Breast epithelium (tissue), 4 donors: ENCODE measurements around the gene ZMPSTE24. TPM values are rescaled to one million over a fixed set of nuclear protein-coding genes. Genes with fewer than 3 reads are reported as not detected.
"Not testable (repeated sequence)": the region's sequence is repeated elsewhere in the genome, so short reads cannot be mapped to it uniquely, and the experiment has no call there.

Source experiments
- DNase-seq, 2 donors: peaks; one replicate each; pipeline ENCODE4 v3.0.0-alpha.2; 2019; ENCODE audit warnings: low spot score in 2 of 2
- H3K27ac ChIP-seq, 2 donors: fragments of 200-600 bp; sonication (generic) in 1 of 2; one replicate each; pipeline ENCODE4 v1.5.1; 2016 to 2019; ENCODE audit warnings: mild to moderate bottlenecking in 1 of 2
- H3K27me3 ChIP-seq, 2 donors: fragments of 200-600 bp; sonication (generic) in 1 of 2; one replicate each; pipeline versions ENCODE4 v1.5.1 to v1.6.0; 2017 to 2019; ENCODE audit warnings: control low read depth in 1 of 2, mild to moderate bottlenecking in 1 of 2
- H3K36me3 ChIP-seq: fragments of 200-600 bp; one replicate; pipeline ENCODE4 v1.5.1; 2019
- H3K4me1 ChIP-seq, 2 donors: fragments of 200-600 bp; sonication (generic); one replicate each; pipeline ENCODE4 v1.5.1; 2016 to 2019; ENCODE audit warnings: control low read depth in 1 of 2
- H3K4me3 ChIP-seq, 3 donors: fragments of 200-600 bp; sonication (generic); 1 replicate in 2 of 3; 2 replicates in 1 of 3; pipeline ENCODE4 v1.5.1; 2016 to 2019; ENCODE audit warnings: mild to moderate bottlenecking in 3 of 3, moderate library complexity in 2 of 3
- H3K9me3 ChIP-seq, 2 donors: fragments of 200-600 bp; sonication (generic) in 1 of 2; one replicate each; pipeline ENCODE4 v1.5.1; 2016 to 2019; ENCODE audit warnings: control low read depth in 1 of 2
- POLR2A ChIP-seq: fragments of 450-650 bp; IDR thresholded peaks from one replicate; pipeline ENCODE4 v1.6.1; 2016; ENCODE audit warnings: antibody characterized with exemption, mild to moderate bottlenecking, moderate library complexity
- POLR2AphosphoS5 ChIP-seq, 3 donors: sonication (generic); formaldehyde crosslinking; IDR thresholded peaks; one replicate each; pipeline ENCODE4 v1.6.1; 2017; ENCODE audit warnings: antibody characterized with exemption in 3 of 3
- intact Hi-C: fragments of 100-400 bp; cut with DNase I; formaldehyde crosslinking; loops from one replicate; pipeline ENCODE4 v1.15.1; 2023; ENCODE audit warnings: low total_unique reads
- total RNA-seq, 3 donors: library from RNA; depleted of rRNA; stranded (reverse); fragments of >200 nt; gene quantifications; one replicate each; pipeline ENCODE4 v1.1.0, GENCODE V29; 2016
- TF ChIP-seq, protein P1 (sequence below), 3 donors: fragments of 450-650 bp; IDR thresholded peaks; one replicate each; pipeline ENCODE4 v1.5.1; 2016 to 2017; ENCODE audit warnings: antibody characterized with exemption in 3 of 3, mild to moderate bottlenecking in 3 of 3, moderate library complexity in 3 of 3

Gene ZMPSTE24
- total RNA-seq, 3 donors from 2014 or later: 34.4 to 48.3 (median 43.6) TPM

DNA sequence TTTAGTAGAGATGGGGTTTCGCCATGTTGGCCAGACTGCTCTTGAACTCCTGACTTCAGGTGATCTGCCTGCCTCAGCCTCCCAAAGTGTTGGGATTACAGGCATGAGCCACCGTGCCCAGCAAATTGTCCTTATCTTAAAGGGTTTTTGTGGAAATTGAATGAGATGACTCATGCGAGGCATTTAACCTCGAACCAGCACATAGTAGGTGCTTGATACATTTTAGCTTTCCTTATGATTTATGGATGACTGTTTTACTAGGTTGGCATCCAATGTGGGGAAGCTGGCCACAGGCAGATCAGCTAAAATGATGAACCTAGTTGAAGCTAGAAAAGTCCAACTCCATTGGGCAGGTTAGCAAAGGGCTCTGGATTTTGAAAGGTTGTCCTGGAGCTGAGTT, 60.4 kb downstream of the ZMPSTE24 start:
- no peak for DNase-seq
- no peak overlapping the region for H3K4me3 ChIP-seq
- no peaks in the 10 kb centered on the region for H3K36me3 ChIP-seq
- intact Hi-C loops: no loop called here
- TF ChIP-seq POLR2AphosphoS5 (IDR thresholded peaks at IDR 0.05): no peak
- H3K27me3 ChIP-seq: peaks cover 6 to 8% of the 10 kb centered on the region in 2 donors
- H3K27ac ChIP-seq: no peak overlapping the region
- no peaks in the 10 kb centered on the region for H3K9me3 ChIP-seq
- peaks cover 5 to 13% of the 10 kb centered on the region in 2 donors for H3K4me1 ChIP-seq

DNA sequence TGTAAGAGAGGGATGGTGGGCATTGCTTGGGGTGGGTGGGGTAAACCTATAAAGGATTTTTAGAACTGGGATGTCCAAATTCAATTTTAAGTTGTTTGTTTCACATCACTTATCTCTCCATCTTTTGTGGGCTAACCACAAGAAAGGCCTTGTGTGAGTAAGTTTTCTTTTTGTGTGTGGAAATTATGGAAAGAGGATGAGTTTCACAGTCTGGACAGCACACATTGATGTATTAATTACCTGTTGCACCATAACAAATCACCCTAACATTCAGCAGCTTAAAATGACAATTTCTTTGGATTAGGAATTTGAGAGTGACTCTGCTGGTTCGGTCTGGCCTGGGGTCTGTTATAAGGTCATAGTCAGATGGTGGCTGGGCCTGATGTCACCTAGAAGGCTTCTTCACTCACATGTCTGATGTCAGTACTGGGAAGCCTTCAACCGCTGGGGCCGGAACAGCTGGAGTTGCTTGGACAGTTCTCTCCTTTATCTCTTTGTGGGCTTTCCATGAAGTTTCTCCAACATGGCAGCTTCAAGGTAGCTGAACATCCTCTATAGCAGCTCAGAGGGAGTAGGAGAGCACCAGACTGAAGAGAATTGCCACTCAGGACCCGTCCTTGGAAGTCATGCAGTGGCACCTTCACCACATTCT, 61.1 kb downstream of the ZMPSTE24 start:
- Histone ChIP-seq H3K9me3 (no peaks in the 10 kb centered on the region), H3K27ac (no peak overlapping the region), H3K36me3 (no peaks in the 10 kb centered on the region), H3K4me3 (no peak overlapping the region), H3K4me1 (peaks cover 5 to 13% of the 10 kb centered on the region in 2 donors), H3K27me3 (peaks cover 6 to 8% of the 10 kb centered on the region in 2 donors)
- TF ChIP-seq, protein P1, sequence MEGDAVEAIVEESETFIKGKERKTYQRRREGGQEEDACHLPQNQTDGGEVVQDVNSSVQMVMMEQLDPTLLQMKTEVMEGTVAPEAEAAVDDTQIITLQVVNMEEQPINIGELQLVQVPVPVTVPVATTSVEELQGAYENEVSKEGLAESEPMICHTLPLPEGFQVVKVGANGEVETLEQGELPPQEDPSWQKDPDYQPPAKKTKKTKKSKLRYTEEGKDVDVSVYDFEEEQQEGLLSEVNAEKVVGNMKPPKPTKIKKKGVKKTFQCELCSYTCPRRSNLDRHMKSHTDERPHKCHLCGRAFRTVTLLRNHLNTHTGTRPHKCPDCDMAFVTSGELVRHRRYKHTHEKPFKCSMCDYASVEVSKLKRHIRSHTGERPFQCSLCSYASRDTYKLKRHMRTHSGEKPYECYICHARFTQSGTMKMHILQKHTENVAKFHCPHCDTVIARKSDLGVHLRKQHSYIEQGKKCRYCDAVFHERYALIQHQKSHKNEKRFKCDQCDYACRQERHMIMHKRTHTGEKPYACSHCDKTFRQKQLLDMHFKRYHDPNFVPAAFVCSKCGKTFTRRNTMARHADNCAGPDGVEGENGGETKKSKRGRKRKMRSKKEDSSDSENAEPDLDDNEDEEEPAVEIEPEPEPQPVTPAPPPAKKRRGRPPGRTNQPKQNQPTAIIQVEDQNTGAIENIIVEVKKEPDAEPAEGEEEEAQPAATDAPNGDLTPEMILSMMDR (IDR thresholded peaks at IDR 0.05): no peak
- TF ChIP-seq POLR2A (no peak), POLR2AphosphoS5 (IDR thresholded peaks at IDR 0.05) (no peak)
- no peak for DNase-seq
- intact Hi-C loops: no loop called here

DNA sequence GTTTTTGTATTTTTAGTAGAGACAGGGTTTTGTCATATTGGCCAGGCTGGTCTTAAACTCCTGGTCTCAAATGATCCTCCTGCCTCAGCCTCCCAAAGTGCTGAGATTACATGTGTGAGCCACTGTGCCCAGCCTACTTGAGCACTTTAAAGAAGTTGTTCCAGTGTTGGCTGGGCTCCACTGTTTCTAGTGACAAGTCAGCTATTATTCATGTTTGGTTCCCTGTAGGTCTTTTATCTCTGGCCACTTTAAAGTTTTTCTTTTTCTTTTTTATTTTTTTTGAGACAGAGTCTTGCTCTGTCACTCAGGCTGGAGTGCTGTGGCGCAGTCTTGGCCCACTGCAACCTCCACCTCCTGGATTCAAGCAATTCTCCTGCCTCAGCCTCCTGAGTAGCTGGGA, 73.4 kb downstream of the ZMPSTE24 start:
- not testable (repeated sequence) for H3K27me3 ChIP-seq, H3K9me3 ChIP-seq
- intact Hi-C loops: loop anchor here (5.0 kb wide), 1 partner anchor 714 kb away; no protein-coding TSS in a partner anchor

DNA sequence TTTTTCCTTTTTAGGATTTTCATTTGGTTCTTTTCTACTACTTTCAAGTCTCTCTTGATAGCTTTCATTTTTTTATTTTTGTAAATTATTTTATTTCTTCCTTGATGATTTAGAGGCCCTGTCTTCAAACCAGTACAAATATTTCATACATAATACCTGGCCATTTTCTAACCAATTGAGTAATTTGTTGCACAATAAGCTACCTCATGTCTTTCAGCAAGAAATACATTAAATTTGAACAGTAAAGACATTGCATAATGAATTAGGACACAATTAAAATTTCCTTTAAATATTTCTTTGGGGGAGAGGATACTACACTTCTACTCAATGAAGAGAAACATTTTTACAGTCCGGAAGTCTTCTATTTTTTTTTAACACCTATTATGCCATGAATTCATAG, 74.7 kb downstream of the ZMPSTE24 start:
- no peak overlapping the region for H3K27ac ChIP-seq
- no peaks in the 10 kb centered on the region for H3K36me3 ChIP-seq
- no peak for DNase-seq
- H3K4me3 ChIP-seq: no peak overlapping the region
- TF ChIP-seq, protein P1 (IDR thresholded peaks at IDR 0.05): no peak
- no peak for TF ChIP-seq POLR2A
- no peak for TF ChIP-seq POLR2AphosphoS5 (IDR thresholded peaks at IDR 0.05)
- no peaks in the 10 kb centered on the region for H3K9me3 ChIP-seq
- no peaks in the 10 kb centered on the region for H3K27me3 ChIP-seq
- H3K4me1 ChIP-seq: no peaks in the 10 kb centered on the region
- intact Hi-C loops: loop anchor here (5.0 kb wide), 1 partner anchor 715 kb away; no protein-coding TSS in a partner anchor

More for the DNA sequence above, 73.4 kb downstream of the ZMPSTE24 start:
- not testable (repeated sequence) for DNase-seq, H3K4me1 ChIP-seq, H3K27ac ChIP-seq, H3K4me3 ChIP-seq, H3K36me3 ChIP-seq

DNA sequence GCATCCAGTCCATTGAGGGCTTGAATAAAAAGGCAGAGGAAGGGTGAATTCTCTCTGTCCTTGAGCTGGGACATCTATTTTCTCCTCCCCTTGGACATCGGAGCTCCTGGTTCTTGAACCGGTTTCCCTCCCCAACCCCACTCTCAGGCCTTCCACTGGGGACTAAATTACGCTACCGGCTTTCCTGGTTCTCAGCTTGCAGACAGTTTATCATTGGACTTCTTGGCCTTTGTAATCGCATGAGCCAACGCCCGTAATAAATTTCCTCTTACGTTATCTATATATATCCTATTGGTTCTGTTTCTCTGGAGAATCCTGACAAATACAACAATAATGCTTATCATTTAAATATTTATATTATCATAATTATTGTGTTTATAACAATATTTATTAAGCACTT, 79.4 kb downstream of the ZMPSTE24 start:
- no peaks in the 10 kb centered on the region for H3K27me3 ChIP-seq
- DNase-seq: no peak
- no peak overlapping the region for H3K27ac ChIP-seq
- no peaks in the 10 kb centered on the region for H3K9me3 ChIP-seq
- intact Hi-C loops: no loop called here
- TF ChIP-seq, protein P1 (IDR thresholded peaks at IDR 0.05): no peak
- TF ChIP-seq POLR2A: no peak
- no peak for TF ChIP-seq POLR2AphosphoS5 (IDR thresholded peaks at IDR 0.05)
- H3K36me3 ChIP-seq: no peaks in the 10 kb centered on the region
- H3K4me3 ChIP-seq: no peak overlapping the region
- no peaks in the 10 kb centered on the region for H3K4me1 ChIP-seq

DNA sequence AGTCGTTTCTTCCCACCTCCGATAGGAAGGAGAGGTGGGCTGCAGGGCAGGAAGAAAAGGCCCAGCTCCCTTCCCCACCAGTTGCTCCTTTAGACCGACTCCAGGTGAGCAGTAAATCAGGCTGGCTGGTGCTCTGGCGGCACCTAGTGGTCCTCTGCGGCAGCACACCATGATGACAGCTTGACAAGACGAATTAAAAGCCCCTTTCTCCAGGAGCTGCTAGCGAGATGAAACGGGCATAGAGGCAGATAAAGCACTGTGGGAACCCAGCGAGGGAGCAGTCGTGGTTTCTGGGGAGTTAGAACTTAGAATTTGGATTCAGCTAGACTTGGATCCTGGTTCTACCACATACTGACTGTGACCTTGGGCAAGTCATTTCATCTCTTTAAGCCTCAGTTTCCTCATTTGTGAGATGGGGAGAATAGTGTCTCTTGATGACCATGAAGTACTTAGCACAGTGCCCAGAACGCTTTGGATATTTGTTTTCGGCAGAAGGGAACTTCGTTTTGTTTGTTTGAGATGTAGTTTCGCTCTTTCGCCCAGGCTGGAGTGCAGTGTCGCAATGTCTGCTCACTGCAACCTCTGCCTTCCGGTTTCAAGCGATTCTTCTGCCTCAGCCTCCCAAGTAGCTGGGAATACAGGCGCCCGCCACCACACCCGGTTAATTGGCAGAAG, 80.8 kb downstream of the ZMPSTE24 start:
- intact Hi-C loops: no loop called here
- H3K4me3 ChIP-seq: peak overlapping the region in 2 of 3 donors; percentile 3 to 29
- peak overlapping the region in 1 of 2 donors; percentile 5 for H3K27ac ChIP-seq
- no peaks in the 10 kb centered on the region for H3K9me3 ChIP-seq
- no peaks in the 10 kb centered on the region for H3K36me3 ChIP-seq
- TF ChIP-seq POLR2AphosphoS5 (IDR thresholded peaks at IDR 0.05): no peak
- TF ChIP-seq, protein P1 (IDR thresholded peaks at IDR 0.05): peak; percentile 58 to 98 (median 97)
- peak; percentile 72 to 83 for DNase-seq
- no peaks in the 10 kb centered on the region for H3K4me1 ChIP-seq
- H3K27me3 ChIP-seq: no peaks in the 10 kb centered on the region
